Uterus (tissue), 2 donors: ENCODE results near the gene NT5C1A.

ENCODE experiments used
- POLR2A ChIP-seq, 2 donors: fragments of 450-650 bp; IDR thresholded peaks; one replicate each; pipeline ENCODE4 v1.6.1; 2016; ENCODE audit warnings: antibody characterized with exemption in 2 of 2, mild to moderate bottlenecking in 1 of 2, moderate library complexity in 1 of 2
- TF ChIP-seq, protein P1 (sequence below), 4 experiments: fragments of 200-600 bp in 2 of 4; fragments of 450-650 bp in 2 of 4; sonication (generic) in 2 of 4; IDR thresholded peaks; one replicate each; pipeline ENCODE4 v1.5.1; 2016 to 2019; ENCODE audit warnings: antibody characterized with exemption in 4 of 4, mild to moderate bottlenecking in 2 of 4, moderate library complexity in 1 of 4

- TF ChIP-seq, protein P1, sequence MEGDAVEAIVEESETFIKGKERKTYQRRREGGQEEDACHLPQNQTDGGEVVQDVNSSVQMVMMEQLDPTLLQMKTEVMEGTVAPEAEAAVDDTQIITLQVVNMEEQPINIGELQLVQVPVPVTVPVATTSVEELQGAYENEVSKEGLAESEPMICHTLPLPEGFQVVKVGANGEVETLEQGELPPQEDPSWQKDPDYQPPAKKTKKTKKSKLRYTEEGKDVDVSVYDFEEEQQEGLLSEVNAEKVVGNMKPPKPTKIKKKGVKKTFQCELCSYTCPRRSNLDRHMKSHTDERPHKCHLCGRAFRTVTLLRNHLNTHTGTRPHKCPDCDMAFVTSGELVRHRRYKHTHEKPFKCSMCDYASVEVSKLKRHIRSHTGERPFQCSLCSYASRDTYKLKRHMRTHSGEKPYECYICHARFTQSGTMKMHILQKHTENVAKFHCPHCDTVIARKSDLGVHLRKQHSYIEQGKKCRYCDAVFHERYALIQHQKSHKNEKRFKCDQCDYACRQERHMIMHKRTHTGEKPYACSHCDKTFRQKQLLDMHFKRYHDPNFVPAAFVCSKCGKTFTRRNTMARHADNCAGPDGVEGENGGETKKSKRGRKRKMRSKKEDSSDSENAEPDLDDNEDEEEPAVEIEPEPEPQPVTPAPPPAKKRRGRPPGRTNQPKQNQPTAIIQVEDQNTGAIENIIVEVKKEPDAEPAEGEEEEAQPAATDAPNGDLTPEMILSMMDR (IDR thresholded peaks at IDR 0.05): no peak
- TF ChIP-seq POLR2A (IDR thresholded peaks at IDR 0.05): no peak
Observed at GRCh38 chr1:39668894-39669293, 3.0 kb downstream of the NT5C1A start.
